Gastroesophageal sphincter (tissue), 3 donors: ENCODE measurements around the gene NAALADL1.

Experiments
- EP300 ChIP-seq: sonication (generic); formaldehyde crosslinking; IDR thresholded peaks from one replicate; pipeline ENCODE4 v1.6.1; 2017; ENCODE audit warnings: antibody characterized with exemption, mild to moderate bottlenecking
- POLR2A ChIP-seq, 2 donors: fragments of 450-650 bp; IDR thresholded peaks; one replicate each; pipeline ENCODE4 v1.6.1; 2017; ENCODE audit warnings: antibody characterized with exemption in 2 of 2, mild to moderate bottlenecking in 2 of 2, moderate library complexity in 1 of 2
- POLR2AphosphoS5 ChIP-seq: sonication (generic); formaldehyde crosslinking; IDR thresholded peaks from one replicate; pipeline ENCODE4 v1.6.1; 2017; ENCODE audit warnings: antibody characterized with exemption
- TF ChIP-seq, protein P1 (sequence below), 4 experiments: fragments of 200-600 bp in 2 of 4; fragments of 450-650 bp in 2 of 4; sonication (generic) in 1 of 4; IDR thresholded peaks; one replicate each; pipeline ENCODE4 v1.5.1; 2017 to 2019; ENCODE audit warnings: antibody characterized with exemption in 4 of 4, mild to moderate bottlenecking in 2 of 4, moderate library complexity in 2 of 4

DNA sequence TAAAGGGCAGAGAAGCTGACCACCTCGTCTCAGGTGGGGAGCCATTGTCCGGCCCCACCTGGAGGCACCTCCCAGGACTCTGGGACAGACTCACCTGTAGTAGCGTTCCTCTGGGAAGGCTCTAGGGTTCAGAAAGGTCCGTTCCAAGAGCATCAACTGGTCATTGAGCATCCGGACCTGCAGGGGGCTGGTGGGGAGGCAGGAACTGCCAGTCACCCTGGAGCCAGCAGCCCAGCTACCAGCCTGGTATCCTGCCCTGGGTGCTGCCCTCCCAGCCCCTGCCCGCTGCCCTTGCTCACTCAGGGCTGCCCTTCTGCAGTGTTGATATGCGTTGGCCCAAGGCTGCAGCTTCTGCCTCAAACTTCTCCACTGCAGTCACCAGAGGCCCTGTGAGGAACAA lies 12.6 kb downstream of the NAALADL1 start:
- TF ChIP-seq POLR2AphosphoS5, result no peak
- TF ChIP-seq, protein P1, sequence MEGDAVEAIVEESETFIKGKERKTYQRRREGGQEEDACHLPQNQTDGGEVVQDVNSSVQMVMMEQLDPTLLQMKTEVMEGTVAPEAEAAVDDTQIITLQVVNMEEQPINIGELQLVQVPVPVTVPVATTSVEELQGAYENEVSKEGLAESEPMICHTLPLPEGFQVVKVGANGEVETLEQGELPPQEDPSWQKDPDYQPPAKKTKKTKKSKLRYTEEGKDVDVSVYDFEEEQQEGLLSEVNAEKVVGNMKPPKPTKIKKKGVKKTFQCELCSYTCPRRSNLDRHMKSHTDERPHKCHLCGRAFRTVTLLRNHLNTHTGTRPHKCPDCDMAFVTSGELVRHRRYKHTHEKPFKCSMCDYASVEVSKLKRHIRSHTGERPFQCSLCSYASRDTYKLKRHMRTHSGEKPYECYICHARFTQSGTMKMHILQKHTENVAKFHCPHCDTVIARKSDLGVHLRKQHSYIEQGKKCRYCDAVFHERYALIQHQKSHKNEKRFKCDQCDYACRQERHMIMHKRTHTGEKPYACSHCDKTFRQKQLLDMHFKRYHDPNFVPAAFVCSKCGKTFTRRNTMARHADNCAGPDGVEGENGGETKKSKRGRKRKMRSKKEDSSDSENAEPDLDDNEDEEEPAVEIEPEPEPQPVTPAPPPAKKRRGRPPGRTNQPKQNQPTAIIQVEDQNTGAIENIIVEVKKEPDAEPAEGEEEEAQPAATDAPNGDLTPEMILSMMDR (IDR thresholded peaks at IDR 0.05), result no peak
- TF ChIP-seq POLR2A (IDR thresholded peaks at IDR 0.05), result no peak
- no peak for TF ChIP-seq EP300
